Measurements from ENCODE around the gene ITIH6. TPM values are rescaled to one million over a fixed set of nuclear protein-coding genes. Genes with fewer than 3 reads are reported as not detected.

Gene ITIH6
- total RNA-seq, 1 experiment from 2014 or later = not detected

DNA sequence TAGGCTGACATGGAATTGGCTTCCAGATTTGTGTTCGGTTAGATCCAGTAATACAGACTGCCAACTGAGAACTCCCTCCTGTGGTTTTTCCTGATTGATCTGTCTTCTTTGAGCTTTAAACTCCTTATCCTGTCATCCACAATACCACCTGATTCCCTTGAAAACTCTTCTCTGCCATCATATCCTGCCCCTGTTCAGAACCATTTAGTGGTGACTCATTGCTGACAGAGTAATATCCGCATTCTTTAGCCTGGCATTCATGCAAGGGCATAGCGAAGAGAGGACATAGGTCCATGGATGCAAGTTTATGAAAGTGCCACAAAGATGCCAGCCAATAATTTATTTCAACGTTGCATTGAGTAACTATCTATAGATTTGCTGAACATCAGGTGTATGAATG is 76.6 kb downstream of the ITIH6 start:
- H3K4me2 ChIP-seq (ENCODE audit: low read depth, low read length, poor library complexity, severe bottlenecking) = no peak overlapping the region
- no peak for DNase-seq
- H4K20me1 ChIP-seq (ENCODE audit: insufficient read depth, low read depth, low read length) = no peaks in the 10 kb centered on the region

DNA sequence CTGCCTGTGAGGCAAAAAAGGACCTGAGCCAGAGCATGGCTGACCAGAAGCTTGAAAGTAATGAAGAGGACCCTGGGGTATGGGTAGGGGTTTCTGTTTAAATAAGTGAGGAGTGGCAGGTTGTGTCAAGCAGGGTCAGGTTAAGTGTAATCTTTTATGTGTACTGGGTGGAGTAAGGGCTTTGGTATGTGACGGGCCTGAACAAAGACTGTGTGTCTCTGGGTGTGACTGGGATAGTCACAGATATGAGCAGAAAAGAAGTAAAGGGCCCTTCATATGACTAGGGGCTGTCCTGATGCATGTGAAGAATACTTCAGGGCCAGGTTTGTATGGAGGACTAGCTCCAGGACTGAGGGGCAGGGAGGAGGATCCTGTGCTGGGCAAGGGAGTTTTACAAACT is 82.4 kb downstream of the ITIH6 start:
- no peak for DNase-seq
- Histone ChIP-seq H3K4me2 (ENCODE audit: low read depth, low read length, poor library complexity, severe bottlenecking) (no peak overlapping the region), H3K9me2 (replicated peaks; ENCODE audit: insufficient read depth, low read length) (no peaks in the 10 kb centered on the region)

More for the DNA sequence above, 76.6 kb downstream of the ITIH6 start:
- Histone ChIP-seq H3K27ac (ENCODE audit: low read length) (no peak overlapping the region), H3K9me2 (replicated peaks; ENCODE audit: insufficient read depth, low read length) (no peaks in the 10 kb centered on the region), H3K4me3 (ENCODE audit: low read length) (no peak overlapping the region), H2AFZ (ENCODE audit: low read length) (no peak overlapping the region), H3K9me3 (ENCODE audit: low read length) (no peaks in the 10 kb centered on the region), H3K79me2 (ENCODE audit: low read length) (no peaks in the 10 kb centered on the region), H3K4me1 (ENCODE audit: low read length) (no peaks in the 10 kb centered on the region), H3K27me3 (ENCODE audit: low read length) (no peaks in the 10 kb centered on the region), H3K36me3 (ENCODE audit: insufficient read depth, low read length) (no peaks in the 10 kb centered on the region), H3K9ac (ENCODE audit: low read length) (no peak overlapping the region)

GRCh38 chrX:54714424-54714823 is 83.6 kb downstream of the ITIH6 start:
- no peak overlapping the region for H2AFZ ChIP-seq (ENCODE audit: low read length)
- no peaks in the 10 kb centered on the region for H3K4me1 ChIP-seq (ENCODE audit: low read length)
- no peak overlapping the region for H3K27ac ChIP-seq (ENCODE audit: low read length)
- H3K9ac ChIP-seq (ENCODE audit: low read length) = no peak overlapping the region
- H3K79me2 ChIP-seq (ENCODE audit: low read length) = no peaks in the 10 kb centered on the region
- H3K36me3 ChIP-seq (ENCODE audit: insufficient read depth, low read length) = no peaks in the 10 kb centered on the region
- H3K4me3 ChIP-seq (ENCODE audit: low read length) = no peak overlapping the region
- no peak for DNase-seq
- H4K20me1 ChIP-seq (ENCODE audit: insufficient read depth, low read depth, low read length) = no peaks in the 10 kb centered on the region
- H3K4me2 ChIP-seq (ENCODE audit: low read depth, low read length, poor library complexity, severe bottlenecking) = no peak overlapping the region
- no peaks in the 10 kb centered on the region for H3K9me3 ChIP-seq (ENCODE audit: low read length)
- no peaks in the 10 kb centered on the region for H3K27me3 ChIP-seq (ENCODE audit: low read length)
- H3K9me2 ChIP-seq (replicated peaks; ENCODE audit: insufficient read depth, low read length) = no peaks in the 10 kb centered on the region

More for the DNA sequence above, 82.4 kb downstream of the ITIH6 start:
- H2AFZ ChIP-seq (ENCODE audit: low read length) = no peak overlapping the region
- no peaks in the 10 kb centered on the region for H3K27me3 ChIP-seq (ENCODE audit: low read length)
- no peaks in the 10 kb centered on the region for H3K4me1 ChIP-seq (ENCODE audit: low read length)
- H3K4me3 ChIP-seq (ENCODE audit: low read length) = no peak overlapping the region
- no peaks in the 10 kb centered on the region for H3K36me3 ChIP-seq (ENCODE audit: insufficient read depth, low read length)
- no peak overlapping the region for H3K9ac ChIP-seq (ENCODE audit: low read length)
- H4K20me1 ChIP-seq (ENCODE audit: insufficient read depth, low read depth, low read length) = no peaks in the 10 kb centered on the region
- no peaks in the 10 kb centered on the region for H3K9me3 ChIP-seq (ENCODE audit: low read length)
- H3K79me2 ChIP-seq (ENCODE audit: low read length) = no peaks in the 10 kb centered on the region
- H3K27ac ChIP-seq (ENCODE audit: low read length) = no peak overlapping the region

- H3K9me3 ChIP-seq (ENCODE audit: low read length) = no peaks in the 10 kb centered on the region
- no peaks in the 10 kb centered on the region for H3K27me3 ChIP-seq (ENCODE audit: low read length)
- no peak overlapping the region for H3K4me3 ChIP-seq (ENCODE audit: low read length)
- no peaks in the 10 kb centered on the region for H4K20me1 ChIP-seq (ENCODE audit: insufficient read depth, low read depth, low read length)
- no peaks in the 10 kb centered on the region for H3K4me1 ChIP-seq (ENCODE audit: low read length)
- H3K27ac ChIP-seq (ENCODE audit: low read length) = no peak overlapping the region
- H3K36me3 ChIP-seq (ENCODE audit: insufficient read depth, low read length) = no peaks in the 10 kb centered on the region
- no peak overlapping the region for H3K9ac ChIP-seq (ENCODE audit: low read length)
- no peak overlapping the region for H2AFZ ChIP-seq (ENCODE audit: low read length)
- no peaks in the 10 kb centered on the region for H3K9me2 ChIP-seq (replicated peaks; ENCODE audit: insufficient read depth, low read length)
- H3K4me2 ChIP-seq (ENCODE audit: low read depth, low read length, poor library complexity, severe bottlenecking) = no peak overlapping the region
- no peak for DNase-seq
- no peaks in the 10 kb centered on the region for H3K79me2 ChIP-seq (ENCODE audit: low read length)
These were observed 86.3 kb downstream of the ITIH6 start for GRCh38 chrX:54711735-54712134.

- no peak overlapping the region for H3K27ac ChIP-seq (ENCODE audit: low read length)
- H3K4me1 ChIP-seq (ENCODE audit: low read length) = no peaks in the 10 kb centered on the region
- no peaks in the 10 kb centered on the region for H4K20me1 ChIP-seq (ENCODE audit: insufficient read depth, low read depth, low read length)
- H3K27me3 ChIP-seq (ENCODE audit: low read length) = no peaks in the 10 kb centered on the region
- no peaks in the 10 kb centered on the region for H3K36me3 ChIP-seq (ENCODE audit: insufficient read depth, low read length)
- no peaks in the 10 kb centered on the region for H3K9me2 ChIP-seq (replicated peaks; ENCODE audit: insufficient read depth, low read length)
- no peak overlapping the region for H2AFZ ChIP-seq (ENCODE audit: low read length)
- H3K4me2 ChIP-seq (ENCODE audit: low read depth, low read length, poor library complexity, severe bottlenecking) = no peak overlapping the region
- no peaks in the 10 kb centered on the region for H3K9me3 ChIP-seq (ENCODE audit: low read length)
- DNase-seq = no peak
- H3K79me2 ChIP-seq (ENCODE audit: low read length) = no peaks in the 10 kb centered on the region
- H3K9ac ChIP-seq (ENCODE audit: low read length) = no peak overlapping the region
- no peak overlapping the region for H3K4me3 ChIP-seq (ENCODE audit: low read length)
These were observed 87.1 kb downstream of the ITIH6 start for GRCh38 chrX:54710920-54711319.

DNA sequence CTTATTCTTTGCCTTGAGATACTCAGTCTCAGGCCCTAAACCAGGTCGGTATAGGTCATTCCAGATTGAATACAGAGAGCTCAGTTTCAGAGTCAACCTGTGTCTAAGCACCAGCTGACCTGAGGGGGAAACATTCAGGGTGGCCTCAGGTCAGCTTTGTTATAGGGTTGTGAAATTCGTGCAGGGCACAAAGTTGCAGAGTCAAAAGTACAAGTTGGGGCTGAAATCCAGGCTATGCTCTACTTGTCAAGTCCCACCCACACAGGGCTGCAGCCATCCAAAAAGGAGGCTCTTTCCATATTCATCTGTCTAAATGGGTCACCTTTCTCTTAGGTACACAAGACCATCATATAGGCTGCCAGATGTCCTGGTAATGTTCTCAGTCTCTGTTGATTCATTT is 89.7 kb downstream of the ITIH6 start:
- Histone ChIP-seq H3K9me3 (ENCODE audit: low read length) (no peaks in the 10 kb centered on the region), H3K4me1 (ENCODE audit: low read length) (no peaks in the 10 kb centered on the region), H4K20me1 (ENCODE audit: insufficient read depth, low read depth, low read length) (no peaks in the 10 kb centered on the region), H3K4me2 (ENCODE audit: low read depth, low read length, poor library complexity, severe bottlenecking) (no peak overlapping the region), H3K9me2 (replicated peaks; ENCODE audit: insufficient read depth, low read length) (no peaks in the 10 kb centered on the region), H2AFZ (ENCODE audit: low read length) (no peak overlapping the region), H3K9ac (ENCODE audit: low read length) (no peak overlapping the region), H3K27me3 (ENCODE audit: low read length) (no peaks in the 10 kb centered on the region), H3K36me3 (ENCODE audit: insufficient read depth, low read length) (no peaks in the 10 kb centered on the region), H3K4me3 (ENCODE audit: low read length) (no peak overlapping the region), H3K27ac (ENCODE audit: low read length) (no peak overlapping the region), H3K79me2 (ENCODE audit: low read length) (no peaks in the 10 kb centered on the region)
- DNase-seq = no peak

Small RNA genes within 50 kb of the gene (small RNA-seq; reads per million reads assigned to genes)
- gene AL049732.1 = not detected
- gene SNORA11 = 1.6 reads per million, percentile 45 among the genes with 10 or more reads in this experiment

Other genes with a start within 250 kb of the ITIH6 start
- gene MAGED2, start 9.5 kb upstream of the ITIH6 start, total RNA-seq (2014; rRNA removed; shearing (Covaris generic); ENCODE audit: low replicate concordance) = 36.5 and 52.2 TPM in 2 replicates
- gene TRO, start 122.6 kb upstream of the ITIH6 start, total RNA-seq (2014; rRNA removed; shearing (Covaris generic); ENCODE audit: low replicate concordance) = not detected in 2 replicates
- 0.22 and 0.25 TPM in 2 replicates for gene PFKFB1, start 195.9 kb upstream of the ITIH6 start, total RNA-seq (2014; rRNA removed; shearing (Covaris generic); ENCODE audit: low replicate concordance)
- 10.8 and 11.8 TPM in 2 replicates for gene APEX2, start 202.1 kb upstream of the ITIH6 start, total RNA-seq (2014; rRNA removed; shearing (Covaris generic); ENCODE audit: low replicate concordance)
- not detected in 2 replicates for gene ALAS2, start 232.7 kb upstream of the ITIH6 start, total RNA-seq (2014; rRNA removed; shearing (Covaris generic); ENCODE audit: low replicate concordance)